Esophagus muscularis mucosa (tissue), 3 donors: Measurements from ENCODE around the gene FAM124A.

ENCODE experiments used
- POLR2AphosphoS5 ChIP-seq, 2 donors: sonication (generic); formaldehyde crosslinking; IDR thresholded peaks; one replicate each; pipeline ENCODE4 v1.6.1; 2017; ENCODE audit warnings: antibody characterized with exemption in 2 of 2
- TF ChIP-seq, protein P1 (sequence below), 3 experiments: fragments of 200-600 bp in 2 of 3; fragments of 450-650 bp in 1 of 3; sonication (generic) in 2 of 3; IDR thresholded peaks; one replicate each; pipeline ENCODE4 v1.5.1; 2017 to 2019; ENCODE audit warnings: antibody characterized with exemption in 3 of 3, mild to moderate bottlenecking in 2 of 3, moderate library complexity in 1 of 3

DNA sequence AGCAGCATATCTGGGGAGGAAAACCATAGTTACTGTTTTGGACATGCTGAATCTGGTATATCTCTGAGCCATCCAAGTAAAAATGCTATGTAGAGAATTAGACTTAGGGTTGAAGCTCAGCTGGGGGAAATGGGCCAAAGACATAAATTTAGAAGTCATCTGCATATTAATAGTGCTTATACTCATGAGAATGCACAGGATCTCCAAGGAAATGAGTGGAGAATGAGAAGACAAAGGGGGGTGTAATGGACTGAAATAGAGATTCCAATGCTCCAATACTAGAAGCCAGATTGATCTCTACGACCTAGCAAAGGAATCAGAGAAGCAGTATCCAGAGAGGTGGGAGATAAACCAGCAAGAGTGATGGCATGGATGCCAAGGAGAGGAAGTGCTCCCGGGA, 10.3 kb upstream of the FAM124A start:
- TF ChIP-seq, protein P1, sequence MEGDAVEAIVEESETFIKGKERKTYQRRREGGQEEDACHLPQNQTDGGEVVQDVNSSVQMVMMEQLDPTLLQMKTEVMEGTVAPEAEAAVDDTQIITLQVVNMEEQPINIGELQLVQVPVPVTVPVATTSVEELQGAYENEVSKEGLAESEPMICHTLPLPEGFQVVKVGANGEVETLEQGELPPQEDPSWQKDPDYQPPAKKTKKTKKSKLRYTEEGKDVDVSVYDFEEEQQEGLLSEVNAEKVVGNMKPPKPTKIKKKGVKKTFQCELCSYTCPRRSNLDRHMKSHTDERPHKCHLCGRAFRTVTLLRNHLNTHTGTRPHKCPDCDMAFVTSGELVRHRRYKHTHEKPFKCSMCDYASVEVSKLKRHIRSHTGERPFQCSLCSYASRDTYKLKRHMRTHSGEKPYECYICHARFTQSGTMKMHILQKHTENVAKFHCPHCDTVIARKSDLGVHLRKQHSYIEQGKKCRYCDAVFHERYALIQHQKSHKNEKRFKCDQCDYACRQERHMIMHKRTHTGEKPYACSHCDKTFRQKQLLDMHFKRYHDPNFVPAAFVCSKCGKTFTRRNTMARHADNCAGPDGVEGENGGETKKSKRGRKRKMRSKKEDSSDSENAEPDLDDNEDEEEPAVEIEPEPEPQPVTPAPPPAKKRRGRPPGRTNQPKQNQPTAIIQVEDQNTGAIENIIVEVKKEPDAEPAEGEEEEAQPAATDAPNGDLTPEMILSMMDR (IDR thresholded peaks at IDR 0.05) = no peak
- no peak for TF ChIP-seq POLR2AphosphoS5 (IDR thresholded peaks at IDR 0.05)
